SK-N-MC (cell line): ENCODE results near the gene TCF12.

ENCODE experiments used
- EZH2 ChIP-seq: fragments of 200-600 bp; sonication (generic); IDR thresholded peaks from one replicate; pipeline ENCODE4 v1.6.1; 2017; ENCODE audit warnings: antibody characterized with exemption
- FOXP2 ChIP-seq: optimal IDR thresholded peaks from 2 replicates; pipeline ENCODE3; 2011; ENCODE audit warnings: mild to moderate bottlenecking, moderate library complexity; ENCODE audit not compliant: insufficient read depth; ENCODE audit errors: extremely low read length, control extremely low read depth

DNA sequence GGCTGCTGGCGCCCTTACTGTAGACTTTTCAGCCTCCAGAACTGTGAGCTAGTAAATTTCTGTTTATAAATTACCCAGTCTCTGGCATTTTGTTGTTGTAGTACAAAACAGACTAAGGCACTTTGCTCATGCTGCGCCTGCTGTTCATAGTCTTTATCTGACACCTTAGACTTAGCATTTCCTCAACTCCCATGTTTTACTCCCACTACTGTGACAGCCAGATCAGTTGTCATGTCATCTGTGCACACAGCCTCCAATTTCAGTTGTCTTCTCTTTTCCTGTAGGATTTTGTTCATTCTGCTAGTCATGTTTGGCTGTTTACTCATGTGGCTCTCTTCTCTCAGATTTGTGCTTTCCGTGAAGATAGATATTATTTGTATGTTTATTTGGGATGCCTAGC, 62.0 kb downstream of the TCF12 start:
- no peak for TF ChIP-seq FOXP2
- TF ChIP-seq EZH2: no peak
